GM10847 (cell line): ENCODE measurements around the gene GLP1R.

Source experiments
- POLR2A ChIP-seq: IDR thresholded peaks from 2 replicates; pipeline ENCODE4 v1.6.1; 2011; ENCODE audit not compliant: insufficient read length; ENCODE audit errors: extremely low read depth

Gene GLP1R

DNA sequence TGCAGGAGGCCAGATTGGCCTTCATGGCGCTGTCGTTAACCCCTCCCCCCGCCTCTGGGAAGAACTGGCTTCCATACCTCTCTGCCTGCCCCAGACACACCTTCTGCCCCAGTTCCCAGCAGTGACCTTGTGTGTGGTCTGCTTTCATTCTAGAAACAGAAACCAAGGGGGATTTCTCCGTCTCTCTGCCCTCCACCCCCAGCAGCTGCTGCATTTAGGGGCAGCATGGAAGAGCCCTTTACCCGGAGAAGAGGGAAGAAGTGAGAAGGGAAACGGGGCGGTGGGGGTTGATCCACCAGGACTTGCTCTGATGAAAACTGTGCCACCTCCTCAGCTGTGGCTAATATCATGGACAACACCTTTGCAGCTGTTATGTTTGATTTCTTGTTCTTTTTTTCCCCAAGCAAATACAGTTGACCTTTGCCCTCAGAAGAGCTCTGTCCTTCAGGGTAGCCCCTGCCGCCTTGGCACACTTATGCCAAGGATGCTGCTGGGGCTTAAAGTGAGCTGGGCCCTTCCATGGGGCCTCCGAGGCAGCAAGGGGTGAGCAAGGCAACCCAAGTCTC, 6.1 kb downstream of the GLP1R start:
- TF ChIP-seq POLR2A = no peak

DNA sequence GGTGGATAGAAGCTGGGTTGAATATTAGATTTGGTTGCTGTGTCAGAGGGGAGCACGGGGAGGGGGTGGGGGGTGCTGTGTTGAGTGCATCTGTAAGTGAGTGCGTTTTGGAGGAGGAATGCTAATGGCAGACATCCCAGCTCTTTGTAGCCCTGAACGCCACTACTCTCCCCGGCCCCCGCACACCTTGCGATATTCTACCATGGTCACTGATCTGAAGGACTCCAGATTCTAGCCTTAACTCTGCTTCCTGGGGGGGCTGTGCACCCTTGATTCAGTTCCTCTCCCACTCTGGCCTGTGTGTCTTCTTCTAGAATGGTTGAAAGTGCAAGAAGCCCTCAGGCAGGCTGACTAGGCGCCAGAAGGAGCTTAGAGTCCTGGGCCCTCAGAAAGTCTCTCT, 7.1 kb downstream of the GLP1R start:
- no peak for TF ChIP-seq POLR2A

DNA sequence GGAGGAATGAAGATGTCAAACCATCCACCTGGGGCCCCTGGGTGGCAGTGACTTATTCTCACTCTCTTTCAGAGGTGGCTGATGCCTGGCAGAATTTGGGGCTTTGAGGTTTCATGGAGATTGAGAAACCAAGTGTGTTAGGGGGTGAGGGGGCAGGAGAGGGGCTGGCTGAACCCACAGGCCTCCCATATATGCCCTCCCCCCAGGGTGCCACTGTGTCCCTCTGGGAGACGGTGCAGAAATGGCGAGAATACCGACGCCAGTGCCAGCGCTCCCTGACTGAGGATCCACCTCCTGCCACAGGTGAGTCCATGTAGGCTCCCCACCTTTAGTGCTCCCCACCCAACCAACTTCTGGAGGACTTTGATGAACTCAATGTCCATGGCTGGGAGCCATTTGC, 7.6 kb downstream of the GLP1R start:
- no peak for TF ChIP-seq POLR2A

DNA sequence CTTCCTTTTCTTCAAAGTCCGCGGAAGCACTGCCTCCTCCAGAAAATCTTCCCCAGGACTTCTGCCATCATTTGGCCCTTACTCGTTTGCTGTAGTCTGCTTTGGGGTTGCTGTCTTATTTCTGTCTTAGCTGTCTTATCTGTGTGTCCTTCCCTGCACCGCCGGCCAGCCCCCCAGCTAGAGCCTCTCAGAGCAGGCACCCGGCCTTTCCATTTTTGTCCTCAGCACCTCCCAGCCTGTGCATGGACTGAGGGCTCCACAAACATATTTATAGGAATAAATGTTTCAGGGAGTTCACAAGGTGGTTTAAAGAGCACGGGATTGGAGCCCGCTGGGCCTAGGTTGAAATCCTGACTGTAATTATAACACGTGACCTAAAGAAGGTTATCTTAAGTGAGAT, 8.1 kb downstream of the GLP1R start:
- no peak for TF ChIP-seq POLR2A

DNA sequence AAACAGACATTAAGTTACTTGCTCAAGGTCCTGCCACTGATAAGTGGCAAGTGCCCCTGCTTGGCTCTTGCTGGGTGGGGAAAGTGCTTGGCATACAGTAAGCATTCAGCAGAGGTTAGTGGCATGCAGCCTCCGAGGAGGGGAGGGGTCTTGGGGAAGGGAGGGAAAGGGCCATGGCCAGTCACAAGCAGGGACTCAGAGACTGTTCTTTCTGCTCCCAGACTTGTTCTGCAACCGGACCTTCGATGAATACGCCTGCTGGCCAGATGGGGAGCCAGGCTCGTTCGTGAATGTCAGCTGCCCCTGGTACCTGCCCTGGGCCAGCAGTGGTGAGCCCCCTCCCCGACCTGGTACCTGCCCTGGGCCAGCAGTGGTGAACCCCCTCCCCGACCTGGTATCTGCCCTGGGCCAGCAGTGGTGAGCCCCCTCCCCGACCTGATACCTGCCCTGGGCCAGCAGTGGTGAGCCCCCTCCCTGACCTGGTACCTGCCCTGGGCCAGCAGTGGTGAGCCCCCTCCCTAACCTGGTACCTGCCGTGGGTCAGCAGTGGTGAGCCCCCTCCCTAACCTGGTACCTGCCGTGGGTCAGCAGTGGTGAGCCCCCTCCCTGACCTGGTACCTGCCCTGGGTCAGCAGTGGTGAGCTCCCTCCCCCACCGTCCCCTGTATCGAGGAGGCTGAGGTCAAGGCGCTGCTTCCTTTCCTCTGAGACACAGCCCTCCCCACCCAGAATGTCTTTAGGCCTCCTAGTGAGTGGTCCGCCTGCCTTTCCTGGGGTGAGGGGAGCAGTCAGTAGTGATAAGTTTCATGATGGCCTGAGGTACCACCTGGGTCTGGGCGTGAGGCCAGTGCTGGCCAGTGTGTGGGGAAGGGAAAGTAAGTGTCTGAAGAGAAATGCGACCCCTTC, 8.9 kb downstream of the GLP1R start:
- no peak for TF ChIP-seq POLR2A

DNA sequence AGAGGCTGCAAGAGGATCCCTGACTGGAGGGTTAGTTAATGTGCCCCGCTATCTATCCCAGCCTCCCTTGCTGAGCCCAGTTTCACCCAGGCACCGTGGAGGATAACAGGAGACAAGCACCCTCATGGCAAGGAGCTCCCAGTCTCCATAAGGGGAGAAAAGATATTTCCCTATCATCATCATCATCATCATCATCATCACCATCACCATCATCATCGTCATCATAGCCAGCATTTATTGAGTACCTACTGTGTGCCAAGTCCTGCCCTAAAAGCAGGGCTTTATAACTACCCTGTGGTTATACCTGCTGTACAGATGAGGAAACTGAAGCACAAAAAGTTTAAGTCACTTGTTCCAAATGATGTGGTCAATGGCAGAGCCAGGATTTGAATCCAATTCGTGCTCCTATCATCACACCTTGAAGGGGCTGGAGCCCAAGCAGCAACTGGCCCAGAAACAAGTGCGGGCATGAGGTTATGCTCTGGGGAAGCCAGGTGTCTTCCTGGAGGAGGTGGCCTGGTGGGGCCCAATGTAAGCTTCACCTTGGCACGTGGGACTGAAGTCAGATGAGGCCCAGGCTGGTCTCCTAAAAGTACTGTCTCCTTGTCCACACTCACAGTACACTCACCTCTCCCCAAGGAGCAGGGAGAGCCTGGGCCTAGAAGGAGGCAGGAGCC, 10.0 kb downstream of the GLP1R start:
- no peak for TF ChIP-seq POLR2A

DNA sequence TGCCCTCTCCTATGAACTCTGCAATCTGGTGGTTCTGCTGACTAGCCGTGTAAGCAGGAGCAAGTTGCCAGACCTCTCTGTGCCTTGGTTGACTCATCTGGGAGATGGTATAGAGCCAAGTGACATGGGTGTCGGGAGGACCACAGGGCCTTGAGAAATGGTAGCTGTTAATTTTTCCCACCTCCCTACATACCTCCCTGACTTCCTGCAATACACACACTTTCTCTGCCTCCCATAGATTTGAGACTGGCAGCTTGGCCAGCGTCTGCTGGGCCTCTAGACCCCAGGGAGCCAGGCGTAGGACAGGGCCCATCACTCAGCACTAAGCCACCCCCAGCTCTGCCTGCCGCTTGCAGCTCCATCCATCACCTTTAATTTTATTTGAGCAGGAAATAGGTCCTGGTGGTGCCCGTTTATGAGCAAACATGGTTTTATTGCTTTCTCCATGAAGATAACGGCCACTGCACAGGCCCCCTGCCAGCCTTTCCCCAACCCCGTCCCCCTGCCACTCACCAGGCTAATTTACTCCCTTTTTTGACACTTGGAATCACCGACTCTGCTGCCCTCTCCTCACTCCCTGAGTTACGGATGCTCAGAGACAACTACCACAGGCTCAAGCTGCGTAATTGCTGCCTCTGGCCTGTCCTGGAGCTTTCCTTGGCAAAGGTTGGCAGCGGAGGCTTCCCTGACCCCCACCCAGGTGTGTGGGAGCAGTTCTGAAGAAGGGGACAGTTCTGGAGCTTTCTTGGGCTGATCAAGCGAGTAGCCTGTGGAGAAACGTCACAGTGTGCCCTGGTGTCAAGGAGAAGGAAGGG, 11.1 kb downstream of the GLP1R start:
- no peak for TF ChIP-seq POLR2A

DNA sequence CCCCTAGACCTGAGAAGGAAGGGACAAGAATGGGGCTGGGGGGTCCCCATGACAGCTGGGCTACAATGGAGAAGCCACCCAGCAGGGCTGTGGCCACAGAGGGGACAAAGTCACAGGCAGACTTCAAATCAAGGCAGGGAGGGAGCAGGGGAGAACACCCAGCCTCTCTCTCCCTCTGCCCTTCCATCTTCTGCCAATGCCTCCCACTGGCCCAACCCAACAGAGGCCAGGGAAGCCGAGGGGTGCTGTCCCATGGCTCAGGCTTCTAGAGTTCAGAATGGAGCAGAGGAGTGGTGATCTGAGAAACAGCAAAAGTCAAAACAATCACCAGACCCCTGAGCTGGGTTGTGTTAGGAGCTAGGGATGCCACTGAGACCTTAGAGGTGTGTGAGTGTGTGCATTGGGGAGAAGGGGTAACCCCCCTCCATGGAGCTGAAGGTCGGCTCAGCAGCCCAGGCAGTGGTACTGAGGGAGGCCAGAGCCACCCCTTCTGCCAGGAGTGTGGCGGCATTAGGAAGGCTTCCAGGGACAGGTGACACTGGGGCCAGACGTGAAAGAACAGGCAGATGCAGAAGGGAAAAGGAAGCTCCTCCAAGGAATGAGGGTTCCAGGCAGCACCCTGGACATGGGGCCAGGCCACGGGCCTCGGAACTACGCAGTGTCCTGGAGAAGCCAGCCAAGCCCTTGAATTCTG, 12.0 kb downstream of the GLP1R start:
- TF ChIP-seq POLR2A = no peak

DNA sequence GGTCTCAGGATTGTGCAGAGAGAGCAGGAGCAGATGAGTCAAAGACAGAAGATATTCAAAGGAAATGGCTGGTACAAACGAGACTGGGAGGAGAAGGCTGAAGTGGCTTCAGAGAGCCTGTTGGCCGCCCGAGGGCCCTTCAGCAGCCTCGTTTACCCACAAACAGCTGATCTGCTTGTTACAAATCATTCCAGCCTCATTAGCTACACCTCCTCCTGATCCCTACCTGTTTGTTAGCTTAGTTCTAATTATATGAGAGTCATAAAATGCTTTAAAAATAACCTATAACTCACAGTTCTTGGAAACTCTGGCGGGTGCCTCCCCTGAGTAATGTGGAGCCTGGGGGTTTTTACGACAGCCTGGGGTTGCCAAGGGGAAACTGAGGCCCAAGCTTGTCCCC, 12.6 kb downstream of the GLP1R start:
- no peak for TF ChIP-seq POLR2A

DNA sequence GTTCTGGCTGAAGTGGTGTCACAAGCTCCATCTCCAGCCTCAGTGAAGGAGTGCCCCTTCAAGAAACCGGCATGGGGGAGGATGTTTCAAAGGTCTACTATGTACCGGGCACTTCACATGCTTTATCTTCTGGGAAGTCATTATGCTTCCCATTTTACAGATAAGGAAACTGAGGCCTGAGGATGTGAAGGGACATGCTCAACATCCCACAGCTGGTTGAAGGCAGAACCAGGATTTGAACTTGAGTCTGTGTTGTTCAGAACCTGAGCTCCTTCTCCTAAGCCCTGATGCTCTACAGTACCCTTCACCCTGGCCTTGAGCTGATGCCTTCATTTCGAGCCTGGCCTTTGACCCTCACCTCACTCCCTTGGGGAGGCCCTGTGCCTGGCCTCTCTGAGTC, 13.0 kb downstream of the GLP1R start:
- TF ChIP-seq POLR2A = no peak

DNA sequence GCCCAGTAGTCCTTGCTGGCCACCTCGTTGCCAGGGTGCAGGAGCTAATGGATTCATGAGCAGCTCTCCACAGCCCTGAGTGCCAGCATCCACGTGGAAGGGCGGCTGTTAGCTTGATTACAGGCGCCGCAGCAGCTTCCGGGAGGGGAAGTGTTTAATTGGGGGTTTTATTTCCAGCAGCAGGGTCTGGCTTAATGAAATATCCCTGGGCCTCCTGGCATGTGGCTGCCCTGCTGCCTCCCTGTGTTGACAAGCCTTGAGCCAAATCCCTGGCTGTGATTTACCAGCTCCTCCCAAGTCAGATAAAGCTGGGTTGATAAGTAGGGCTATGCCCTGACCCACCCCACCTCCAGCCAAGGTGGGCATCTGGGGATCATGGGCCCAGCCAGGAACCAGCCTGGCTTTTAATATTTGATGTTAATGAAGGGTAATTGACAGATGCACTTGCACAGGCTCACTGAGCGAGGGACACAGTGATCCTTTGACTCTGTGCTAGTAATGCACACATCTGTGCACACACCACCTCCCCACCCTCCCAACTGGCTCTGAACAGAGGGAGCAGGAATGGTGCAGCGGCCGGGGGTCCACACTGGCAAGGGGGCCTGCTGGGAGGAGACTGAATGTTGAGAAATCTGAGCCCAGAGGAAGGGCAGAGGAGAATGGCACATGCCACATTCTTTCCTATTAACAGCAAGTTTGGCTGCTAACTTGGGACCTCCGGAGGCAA, 13.6 kb downstream of the GLP1R start:
- no peak for TF ChIP-seq POLR2A

DNA sequence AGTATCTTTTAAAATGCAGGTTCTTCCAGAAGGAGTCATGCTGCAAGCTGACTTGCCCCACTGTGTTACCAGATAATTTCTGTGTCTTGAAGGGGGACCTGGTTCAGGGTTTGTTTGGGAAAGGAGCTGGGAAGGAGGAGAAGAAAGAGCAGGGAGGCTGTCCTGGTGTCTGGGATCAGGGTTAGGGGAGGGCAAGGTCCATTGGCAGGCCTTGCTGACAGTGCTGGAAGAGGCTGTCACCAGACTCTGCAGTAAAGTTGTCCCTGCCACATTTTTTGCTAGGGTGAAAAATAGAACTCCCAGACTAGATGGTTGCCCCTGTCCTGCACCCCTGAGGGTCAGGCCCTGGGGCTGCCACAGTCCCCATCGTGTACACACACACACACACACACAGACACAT, 14.9 kb downstream of the GLP1R start:
- TF ChIP-seq POLR2A = no peak

DNA sequence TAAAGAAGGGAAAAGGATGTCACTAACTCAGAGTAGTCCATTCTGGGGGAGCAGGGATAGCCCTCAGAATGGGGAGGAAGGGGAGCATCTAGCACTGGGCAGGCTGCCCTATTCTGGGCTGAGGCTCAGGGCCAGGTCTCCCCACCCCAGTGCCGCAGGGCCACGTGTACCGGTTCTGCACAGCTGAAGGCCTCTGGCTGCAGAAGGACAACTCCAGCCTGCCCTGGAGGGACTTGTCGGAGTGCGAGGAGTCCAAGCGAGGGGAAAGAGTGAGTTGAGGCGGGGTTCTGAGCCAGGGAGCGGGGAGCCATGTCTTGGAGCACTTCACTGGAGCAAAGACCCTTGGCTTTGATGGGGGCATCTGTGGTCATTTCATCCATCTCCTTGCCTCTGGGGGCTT, 17.0 kb downstream of the GLP1R start:
- TF ChIP-seq POLR2A = no peak

DNA sequence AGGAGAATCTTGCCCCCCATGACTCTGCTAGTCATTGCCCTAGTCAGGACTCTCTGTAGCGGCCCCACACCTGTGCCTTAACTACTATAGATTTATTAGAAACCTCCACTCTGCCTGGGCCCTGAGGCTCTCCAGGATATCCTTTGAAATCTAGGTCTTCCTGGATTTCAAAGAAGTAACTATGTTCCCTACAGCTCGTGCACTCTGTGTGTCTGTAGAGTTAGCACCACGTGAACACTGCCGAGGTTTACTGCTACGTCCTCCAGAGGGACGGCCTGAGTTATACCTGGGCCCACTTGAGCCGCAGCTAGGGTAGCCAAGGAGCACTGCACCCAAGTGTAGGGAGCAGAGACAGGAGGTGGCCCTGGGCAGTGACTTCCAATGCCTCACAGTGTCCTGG, 19.8 kb downstream of the GLP1R start:
- no peak for TF ChIP-seq POLR2A
